ENCODE data around the gene ACVR1B.
"Not testable (repeated sequence)": the region's sequence is repeated elsewhere in the genome, so short reads cannot be mapped to it uniquely, and the experiment has no call there.

ACVR1B gene

GRCh38 chr12:51976376-51977160, 25.1 kb downstream of the ACVR1B start:
- no CpG with 5 or more reads among the region's 10 CpGs for WGBS (ENCODE audit: extremely low coverage, insufficient coverage, low lambda C conversion rate)
- peaks cover 4% of the 10 kb centered on the region for H3K36me3 ChIP-seq (ENCODE audit: control insufficient read depth, insufficient read depth, low read length)
- H3K79me1 ChIP-seq (ENCODE audit: low read length): peaks cover 12% of the 10 kb centered on the region
- H2BK5ac ChIP-seq (ENCODE audit: low read length): no peak overlapping the region
- H2BK15ac ChIP-seq (replicated peaks; ENCODE audit: low read depth): no peak overlapping the region
- H3K27me3 ChIP-seq (ENCODE audit: insufficient read depth, low read length, poor library complexity): no peaks in the 10 kb centered on the region
- no peak overlapping the region for H3K4ac ChIP-seq (ENCODE audit: low read depth, low read length)
- no peak overlapping the region for H4K5ac ChIP-seq (ENCODE audit: low read length)
- H3K9ac ChIP-seq (ENCODE audit: low read length): no peak overlapping the region
- H3K23ac ChIP-seq (ENCODE audit: low read length): no peak overlapping the region
- no peak overlapping the region for H2AK5ac ChIP-seq (ENCODE audit: low read length)
- H3K18ac ChIP-seq (ENCODE audit: low read length): no peak overlapping the region
- no peak overlapping the region for H3K4me3 ChIP-seq (ENCODE audit: low read length)
- no peak overlapping the region for H3K56ac ChIP-seq (ENCODE audit: low read length)
- H2BK120ac ChIP-seq (ENCODE audit: low read depth, low read length): no peak overlapping the region
- H4K8ac ChIP-seq (ENCODE audit: low read depth, low read length): no peak overlapping the region
- peak overlapping the region; percentile 10 for H3K27ac ChIP-seq (ENCODE audit: low read depth, low read length)
- H3K4me1 ChIP-seq (ENCODE audit: control insufficient read depth, low read depth, low read length): peaks cover 32% of the 10 kb centered on the region
- H3K79me2 ChIP-seq (ENCODE audit: control insufficient read depth, insufficient read depth, low read length): peaks cover 1% of the 10 kb centered on the region
- peak; percentile 37 for DNase-seq
- H3K4me2 ChIP-seq (ENCODE audit: low read length): no peak overlapping the region

GRCh38 chr12:51977320-51977753, 25.8 kb downstream of the ACVR1B start:
- Histone ChIP-seq H3K56ac (ENCODE audit: low read length) (no peak overlapping the region), H2BK120ac (ENCODE audit: low read depth, low read length) (no peak overlapping the region), H3K4me3 (ENCODE audit: low read length) (no peak overlapping the region), H2BK15ac (replicated peaks; ENCODE audit: low read depth) (no peak overlapping the region), H3K79me1 (ENCODE audit: low read length) (peaks cover 12% of the 10 kb centered on the region), H2AK5ac (ENCODE audit: low read length) (no peak overlapping the region), H3K18ac (ENCODE audit: low read length) (no peak overlapping the region), H3K4ac (ENCODE audit: low read depth, low read length) (no peak overlapping the region), H3K27ac (ENCODE audit: low read depth, low read length) (no peak overlapping the region), H4K5ac (ENCODE audit: low read length) (no peak overlapping the region), H3K4me1 (ENCODE audit: control insufficient read depth, low read depth, low read length) (peaks cover 29% of the 10 kb centered on the region), H3K27me3 (ENCODE audit: insufficient read depth, low read length, poor library complexity) (no peaks in the 10 kb centered on the region), H3K79me2 (ENCODE audit: control insufficient read depth, insufficient read depth, low read length) (peaks cover 1% of the 10 kb centered on the region), H3K23ac (ENCODE audit: low read length) (no peak overlapping the region), H3K9ac (ENCODE audit: low read length) (no peak overlapping the region), H3K4me2 (ENCODE audit: low read length) (no peak overlapping the region), H2BK5ac (ENCODE audit: low read length) (no peak overlapping the region), H3K36me3 (ENCODE audit: control insufficient read depth, insufficient read depth, low read length) (peaks cover 7% of the 10 kb centered on the region), H4K8ac (ENCODE audit: low read depth, low read length) (no peak overlapping the region)
- no peak for DNase-seq
- no CpG with 5 or more reads among the region's 8 CpGs for WGBS (ENCODE audit: extremely low coverage, insufficient coverage, low lambda C conversion rate)

GRCh38 chr12:51979306-51979705, 27.8 kb downstream of the ACVR1B start:
- not testable (repeated sequence) for H2BK120ac ChIP-seq (ENCODE audit: low read depth, low read length); H3K4me3 ChIP-seq (ENCODE audit: low read length); H3K4me2 ChIP-seq (ENCODE audit: low read length); H3K18ac ChIP-seq (ENCODE audit: low read length); H3K23ac ChIP-seq (ENCODE audit: low read length); H4K5ac ChIP-seq (ENCODE audit: low read length); H3K9ac ChIP-seq (ENCODE audit: low read length); H2BK5ac ChIP-seq (ENCODE audit: low read length); H3K27ac ChIP-seq (ENCODE audit: low read depth, low read length); H2AK5ac ChIP-seq (ENCODE audit: low read length); H3K36me3 ChIP-seq (ENCODE audit: control insufficient read depth, insufficient read depth, low read length); H4K8ac ChIP-seq (ENCODE audit: low read depth, low read length); DNase-seq; H2BK15ac ChIP-seq (replicated peaks; ENCODE audit: low read depth); H3K27me3 ChIP-seq (ENCODE audit: insufficient read depth, low read length, poor library complexity); H3K4ac ChIP-seq (ENCODE audit: low read depth, low read length); H3K79me1 ChIP-seq (ENCODE audit: low read length); H3K56ac ChIP-seq (ENCODE audit: low read length); H3K79me2 ChIP-seq (ENCODE audit: control insufficient read depth, insufficient read depth, low read length)
- no CpG with 5 or more reads among the region's 5 CpGs for WGBS (ENCODE audit: extremely low coverage, insufficient coverage, low lambda C conversion rate)
- peaks cover 14% of the 10 kb centered on the region for H3K4me1 ChIP-seq (ENCODE audit: control insufficient read depth, low read depth, low read length)

GRCh38 chr12:51980051-51980808, 28.7 kb downstream of the ACVR1B start:
- Histone ChIP-seq H3K27ac (ENCODE audit: low read depth, low read length) (no peak overlapping the region), H3K56ac (ENCODE audit: low read length) (no peak overlapping the region), H3K4me3 (ENCODE audit: low read length) (no peak overlapping the region), H4K8ac (ENCODE audit: low read depth, low read length) (no peak overlapping the region), H2BK120ac (ENCODE audit: low read depth, low read length) (no peak overlapping the region), H2BK15ac (replicated peaks; ENCODE audit: low read depth) (no peak overlapping the region), H3K4me2 (ENCODE audit: low read length) (no peak overlapping the region), H3K79me2 (ENCODE audit: control insufficient read depth, insufficient read depth, low read length) (no peaks in the 10 kb centered on the region), H3K36me3 (ENCODE audit: control insufficient read depth, insufficient read depth, low read length) (peaks cover 8% of the 10 kb centered on the region), H3K4me1 (ENCODE audit: control insufficient read depth, low read depth, low read length) (peaks cover 4% of the 10 kb centered on the region), H3K27me3 (ENCODE audit: insufficient read depth, low read length, poor library complexity) (no peaks in the 10 kb centered on the region), H2AK5ac (ENCODE audit: low read length) (no peak overlapping the region), H3K9ac (ENCODE audit: low read length) (no peak overlapping the region), H2BK5ac (ENCODE audit: low read length) (no peak overlapping the region), H4K5ac (ENCODE audit: low read length) (no peak overlapping the region), H3K18ac (ENCODE audit: low read length) (no peak overlapping the region), H3K79me1 (ENCODE audit: low read length) (peaks cover 3% of the 10 kb centered on the region), H3K23ac (ENCODE audit: low read length) (no peak overlapping the region), H3K4ac (ENCODE audit: low read depth, low read length) (no peak overlapping the region)
- WGBS (ENCODE audit: extremely low coverage, insufficient coverage, low lambda C conversion rate): no CpG with 5 or more reads among the region's 7 CpGs
- DNase-seq: peak; percentile 65

- no peak overlapping the region for H3K23ac ChIP-seq (ENCODE audit: low read length)
- H4K5ac ChIP-seq (ENCODE audit: low read length): no peak overlapping the region
- no peak overlapping the region for H2BK120ac ChIP-seq (ENCODE audit: low read depth, low read length)
- H2BK15ac ChIP-seq (replicated peaks; ENCODE audit: low read depth): no peak overlapping the region
- H3K79me2 ChIP-seq (ENCODE audit: control insufficient read depth, insufficient read depth, low read length): no peaks in the 10 kb centered on the region
- H3K4me3 ChIP-seq (ENCODE audit: low read length): no peak overlapping the region
- H4K8ac ChIP-seq (ENCODE audit: low read depth, low read length): no peak overlapping the region
- no CpG with 5 or more reads among the region's 10 CpGs for WGBS (ENCODE audit: extremely low coverage, insufficient coverage, low lambda C conversion rate)
- no peak overlapping the region for H3K9ac ChIP-seq (ENCODE audit: low read length)
- H3K4ac ChIP-seq (ENCODE audit: low read depth, low read length): no peak overlapping the region
- no peak overlapping the region for H3K27ac ChIP-seq (ENCODE audit: low read depth, low read length)
- no peaks in the 10 kb centered on the region for H3K27me3 ChIP-seq (ENCODE audit: insufficient read depth, low read length, poor library complexity)
- H3K4me2 ChIP-seq (ENCODE audit: low read length): no peak overlapping the region
- H3K18ac ChIP-seq (ENCODE audit: low read length): no peak overlapping the region
- H2BK5ac ChIP-seq (ENCODE audit: low read length): no peak overlapping the region
- H3K56ac ChIP-seq (ENCODE audit: low read length): no peak overlapping the region
- no peaks in the 10 kb centered on the region for H3K79me1 ChIP-seq (ENCODE audit: low read length)
- H3K4me1 ChIP-seq (ENCODE audit: control insufficient read depth, low read depth, low read length): no peaks in the 10 kb centered on the region
- no peak for DNase-seq
- peaks cover 11% of the 10 kb centered on the region for H3K36me3 ChIP-seq (ENCODE audit: control insufficient read depth, insufficient read depth, low read length)
- no peak overlapping the region for H2AK5ac ChIP-seq (ENCODE audit: low read length)
Observed at GRCh38 chr12:51980809-51981127, 29.3 kb downstream of the ACVR1B start.

Data from mesendoderm (in vitro differentiated cells).